AG10803 (cell line): ENCODE measurements around the gene DNAJC1.

ENCODE experiments used
- DNase-seq: peaks from one replicate; pipeline ENCODE4 v3.0.0; 2010; ENCODE audit warnings: low read depth
- H3K4me3 ChIP-seq: 2 replicates; pipeline ENCODE4 v1.5.1; 2011; ENCODE audit warnings: mild to moderate bottlenecking, low read length, control low read depth
- TF ChIP-seq, protein P1 (sequence below): conservative IDR thresholded peaks from 2 replicates; pipeline ENCODE4 v1.5.1; 2011; ENCODE audit warnings: mild to moderate bottlenecking, low read length, control low read depth, inconsistent platforms

DNAJC1 gene

GRCh38 chr10:22002591-22003176, 846 bp downstream of the DNAJC1 start:
- TF ChIP-seq, protein P1, sequence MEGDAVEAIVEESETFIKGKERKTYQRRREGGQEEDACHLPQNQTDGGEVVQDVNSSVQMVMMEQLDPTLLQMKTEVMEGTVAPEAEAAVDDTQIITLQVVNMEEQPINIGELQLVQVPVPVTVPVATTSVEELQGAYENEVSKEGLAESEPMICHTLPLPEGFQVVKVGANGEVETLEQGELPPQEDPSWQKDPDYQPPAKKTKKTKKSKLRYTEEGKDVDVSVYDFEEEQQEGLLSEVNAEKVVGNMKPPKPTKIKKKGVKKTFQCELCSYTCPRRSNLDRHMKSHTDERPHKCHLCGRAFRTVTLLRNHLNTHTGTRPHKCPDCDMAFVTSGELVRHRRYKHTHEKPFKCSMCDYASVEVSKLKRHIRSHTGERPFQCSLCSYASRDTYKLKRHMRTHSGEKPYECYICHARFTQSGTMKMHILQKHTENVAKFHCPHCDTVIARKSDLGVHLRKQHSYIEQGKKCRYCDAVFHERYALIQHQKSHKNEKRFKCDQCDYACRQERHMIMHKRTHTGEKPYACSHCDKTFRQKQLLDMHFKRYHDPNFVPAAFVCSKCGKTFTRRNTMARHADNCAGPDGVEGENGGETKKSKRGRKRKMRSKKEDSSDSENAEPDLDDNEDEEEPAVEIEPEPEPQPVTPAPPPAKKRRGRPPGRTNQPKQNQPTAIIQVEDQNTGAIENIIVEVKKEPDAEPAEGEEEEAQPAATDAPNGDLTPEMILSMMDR: no peak
- peak; percentile 68 for DNase-seq
- peak overlapping the region; percentile 75 for H3K4me3 ChIP-seq

GRCh38 chr10:21995557-21995956, 8.0 kb downstream of the DNAJC1 start:
- no peak overlapping the region for H3K4me3 ChIP-seq
- TF ChIP-seq, protein P1: no peak
- DNase-seq: peak; percentile 46

DNA sequence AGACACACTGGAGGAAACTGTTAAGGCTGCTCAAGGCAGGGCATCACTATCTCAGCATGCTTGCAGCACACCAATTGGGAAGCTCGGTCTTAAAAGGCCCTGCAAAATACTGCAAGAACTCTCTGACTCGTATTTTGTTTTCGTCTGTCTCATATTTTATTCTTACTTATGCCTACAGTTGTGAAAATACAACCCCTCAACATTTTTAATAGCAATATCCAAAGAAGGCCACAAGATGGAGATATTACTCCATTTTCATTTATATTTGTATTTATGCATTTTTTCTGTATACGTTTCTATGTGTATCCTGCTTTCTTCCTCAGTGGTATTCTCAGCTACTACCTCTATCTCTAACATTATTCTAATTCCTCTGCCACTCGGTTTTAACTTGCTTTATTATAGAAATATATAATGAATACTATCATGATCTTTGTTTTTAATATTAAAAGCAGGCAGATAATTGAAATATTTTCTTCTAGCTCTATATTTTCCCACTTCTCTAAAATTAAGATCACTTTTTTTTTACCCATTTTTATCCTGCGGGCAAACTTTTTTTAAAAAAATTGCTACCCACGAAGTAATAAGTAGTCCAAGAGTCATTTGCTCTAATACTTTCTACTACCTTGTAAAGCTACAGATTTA, 10.0 kb downstream of the DNAJC1 start:
- DNase-seq: peak; percentile 31
- H3K4me3 ChIP-seq: no peak overlapping the region
- TF ChIP-seq, protein P1: peak; percentile 57

DNA sequence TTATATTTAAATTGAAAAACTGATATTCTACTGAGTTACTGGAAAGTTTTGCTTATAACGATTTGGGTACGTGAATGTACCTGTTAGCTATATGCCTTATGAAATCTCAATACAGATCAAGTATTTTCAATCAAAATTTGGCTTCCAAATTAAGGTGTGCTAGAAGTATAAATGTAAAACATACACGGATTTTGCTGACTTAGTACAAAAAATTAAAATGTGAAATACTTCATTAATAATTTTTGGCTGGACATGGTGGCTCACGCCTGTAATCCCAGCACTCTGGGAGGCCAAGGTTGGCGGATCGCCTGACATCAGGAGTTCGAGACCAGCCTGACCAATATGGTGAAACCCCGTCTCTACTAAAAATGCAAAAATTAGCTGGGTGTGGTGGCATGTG, 11.7 kb downstream of the DNAJC1 start:
- TF ChIP-seq, protein P1: no peak
- no peak overlapping the region for H3K4me3 ChIP-seq
- DNase-seq: no peak

GRCh38 chr10:21990449-21990848, 13.1 kb downstream of the DNAJC1 start:
- no peak overlapping the region for H3K4me3 ChIP-seq
- TF ChIP-seq, protein P1: no peak
- no peak for DNase-seq

- TF ChIP-seq, protein P1: no peak; the same call in 1 of the 2 replicates
- H3K4me3 ChIP-seq: no peak overlapping the region
- DNase-seq: peak; percentile 76
These were observed 13.9 kb downstream of the DNAJC1 start for GRCh38 chr10:21989453-21990154.
